ENCODE results near the gene MRPS11. TPM values are rescaled to one million over a fixed set of nuclear protein-coding genes. Genes with fewer than 3 reads are reported as not detected.

MRPS11 gene
- total RNA-seq, 1 experiment from 2014 or later = 63.9 TPM

DNA sequence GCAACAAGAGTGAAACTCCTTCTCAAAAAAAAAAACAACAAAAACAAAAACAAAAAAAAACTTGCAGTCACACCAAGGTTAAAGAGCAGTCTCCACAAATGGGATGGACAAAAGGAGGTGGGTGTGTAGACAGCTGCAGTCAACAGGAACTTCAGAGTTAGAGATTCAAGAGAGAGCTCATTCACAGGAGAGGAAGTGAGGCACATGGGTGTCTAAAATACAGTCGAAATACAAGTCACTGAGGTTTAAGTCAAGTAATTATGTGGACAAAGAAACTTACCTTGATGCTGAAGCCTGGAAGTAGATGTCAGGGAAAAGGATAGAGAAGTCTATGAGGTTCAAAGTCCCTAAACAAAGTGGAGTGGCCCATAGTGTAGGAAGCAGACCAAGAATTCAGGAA lies 14.8 kb downstream of the MRPS11 start:
- H3K9me3 Mint-ChIP-seq (ENCODE audit: unreplicated experiment) = no peaks in the 10 kb centered on the region
- TF ChIP-seq, protein P1, sequence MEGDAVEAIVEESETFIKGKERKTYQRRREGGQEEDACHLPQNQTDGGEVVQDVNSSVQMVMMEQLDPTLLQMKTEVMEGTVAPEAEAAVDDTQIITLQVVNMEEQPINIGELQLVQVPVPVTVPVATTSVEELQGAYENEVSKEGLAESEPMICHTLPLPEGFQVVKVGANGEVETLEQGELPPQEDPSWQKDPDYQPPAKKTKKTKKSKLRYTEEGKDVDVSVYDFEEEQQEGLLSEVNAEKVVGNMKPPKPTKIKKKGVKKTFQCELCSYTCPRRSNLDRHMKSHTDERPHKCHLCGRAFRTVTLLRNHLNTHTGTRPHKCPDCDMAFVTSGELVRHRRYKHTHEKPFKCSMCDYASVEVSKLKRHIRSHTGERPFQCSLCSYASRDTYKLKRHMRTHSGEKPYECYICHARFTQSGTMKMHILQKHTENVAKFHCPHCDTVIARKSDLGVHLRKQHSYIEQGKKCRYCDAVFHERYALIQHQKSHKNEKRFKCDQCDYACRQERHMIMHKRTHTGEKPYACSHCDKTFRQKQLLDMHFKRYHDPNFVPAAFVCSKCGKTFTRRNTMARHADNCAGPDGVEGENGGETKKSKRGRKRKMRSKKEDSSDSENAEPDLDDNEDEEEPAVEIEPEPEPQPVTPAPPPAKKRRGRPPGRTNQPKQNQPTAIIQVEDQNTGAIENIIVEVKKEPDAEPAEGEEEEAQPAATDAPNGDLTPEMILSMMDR (IDR thresholded peaks at IDR 0.05; ENCODE audit: unreplicated experiment) = no peak
- H3K4me3 Mint-ChIP-seq (ENCODE audit: unreplicated experiment) = no peak overlapping the region
- intact Hi-C loops (cut with micrococcal nuclease) = no loop called here
- no peak for DNase-seq (ENCODE audit: unreplicated experiment)
- no TSS peak for BruUV-seq (replicated peaks)
- H3K36me3 Mint-ChIP-seq (ENCODE audit: insufficient read depth, unreplicated experiment) = peaks cover 4% of the 10 kb centered on the region
- no peaks in the 10 kb centered on the region for H3K4me1 Mint-ChIP-seq (ENCODE audit: insufficient read depth, unreplicated experiment)
- ChIA-PET POLR2A (no interaction called here), CTCF (interaction anchor here (0.5 kb wide), 1 partner anchor 243 kb away, joined by 4 read pairs; no protein-coding TSS in a partner anchor)
- no peak overlapping the region for H3K27ac Mint-ChIP-seq (ENCODE audit: low read depth, unreplicated experiment)
- no peaks in the 10 kb centered on the region for H3K27me3 Mint-ChIP-seq (ENCODE audit: insufficient read depth, unreplicated experiment)

GRCh38 chr15:88484682-88485331 lies 17.3 kb downstream of the MRPS11 start:
- no peaks in the 10 kb centered on the region for H3K36me3 Mint-ChIP-seq (ENCODE audit: insufficient read depth, unreplicated experiment)
- H3K9me3 Mint-ChIP-seq (ENCODE audit: unreplicated experiment) = no peaks in the 10 kb centered on the region
- no peak overlapping the region for H3K4me3 Mint-ChIP-seq (ENCODE audit: unreplicated experiment)
- intact Hi-C loops (cut with micrococcal nuclease) = no loop called here
- H3K4me1 Mint-ChIP-seq (ENCODE audit: insufficient read depth, unreplicated experiment) = peaks cover 6% of the 10 kb centered on the region
- H3K27ac Mint-ChIP-seq (ENCODE audit: low read depth, unreplicated experiment) = no peak overlapping the region
- BruUV-seq (replicated peaks) = no TSS peak
- DNase-seq (ENCODE audit: unreplicated experiment) = no peak
- H3K27me3 Mint-ChIP-seq (ENCODE audit: insufficient read depth, unreplicated experiment) = peaks cover 11% of the 10 kb centered on the region
- TF ChIP-seq, protein P1 (IDR thresholded peaks at IDR 0.05; ENCODE audit: unreplicated experiment) = no peak
- POLR2A ChIA-PET = interaction anchor here (0.6 kb wide), 1 partner anchor 13 kb away, joined by 3 read pairs; no protein-coding TSS in a partner anchor
- CTCF ChIA-PET = interaction anchor here (0.6 to 0.8 kb wide), 3 partner anchors 14 to 35 kb away, joined by 3 to 5 read pairs (median 4); no protein-coding TSS in a partner anchor

- Mint-ChIP-seq H3K36me3 (ENCODE audit: insufficient read depth, unreplicated experiment) (no peaks in the 10 kb centered on the region), H3K4me3 (ENCODE audit: unreplicated experiment) (no peak overlapping the region), H3K9me3 (ENCODE audit: unreplicated experiment) (no peaks in the 10 kb centered on the region), H3K27me3 (ENCODE audit: insufficient read depth, unreplicated experiment) (peaks cover 11% of the 10 kb centered on the region), H3K4me1 (ENCODE audit: insufficient read depth, unreplicated experiment) (peaks cover 6% of the 10 kb centered on the region), H3K27ac (ENCODE audit: low read depth, unreplicated experiment) (no peak overlapping the region)
- no peak for DNase-seq (ENCODE audit: unreplicated experiment)
- POLR2A ChIA-PET = no interaction called here
- CTCF ChIA-PET = no interaction called here
- no TSS peak for BruUV-seq (replicated peaks)
- TF ChIP-seq, protein P1 (IDR thresholded peaks at IDR 0.05; ENCODE audit: unreplicated experiment) = no peak
- intact Hi-C loops (cut with micrococcal nuclease) = no loop called here
These were observed 19.8 kb downstream of the MRPS11 start for GRCh38 chr15:88487178-88487795.

- H3K4me1 Mint-ChIP-seq (ENCODE audit: insufficient read depth, unreplicated experiment) = peaks cover 6% of the 10 kb centered on the region
- DNase-seq (ENCODE audit: unreplicated experiment) = no peak
These were observed 20.5 kb downstream of the MRPS11 start for GRCh38 chr15:88487796-88488523.

More at GRCh38 chr15:88487796-88488523, 20.5 kb downstream of the MRPS11 start:
- peaks cover 11% of the 10 kb centered on the region for H3K27me3 Mint-ChIP-seq (ENCODE audit: insufficient read depth, unreplicated experiment)
- H3K36me3 Mint-ChIP-seq (ENCODE audit: insufficient read depth, unreplicated experiment) = no peaks in the 10 kb centered on the region
- CTCF ChIA-PET = interaction anchor here (2.3 kb wide), 1 partner anchor 11 kb away, joined by 6 read pairs; no protein-coding TSS in a partner anchor
- BruUV-seq (replicated peaks) = no TSS peak
- no peaks in the 10 kb centered on the region for H3K9me3 Mint-ChIP-seq (ENCODE audit: unreplicated experiment)
- TF ChIP-seq, protein P1 (IDR thresholded peaks at IDR 0.05; ENCODE audit: unreplicated experiment) = no peak
- POLR2A ChIA-PET = no interaction called here
- H3K27ac Mint-ChIP-seq (ENCODE audit: low read depth, unreplicated experiment) = no peak overlapping the region
- H3K4me3 Mint-ChIP-seq (ENCODE audit: unreplicated experiment) = no peak overlapping the region
- intact Hi-C loops (cut with micrococcal nuclease) = no loop called here
